Prostate gland (tissue), 2 donors: ENCODE results near the gene PROX2.

Source experiments
- CTCF ChIP-seq, 4 experiments: fragments of 200-600 bp in 2 of 4; fragments of 450-650 bp in 2 of 4; sonication (generic) in 2 of 4; IDR thresholded peaks; 1 replicate in 3 of 4; 2 replicates in 1 of 4; pipeline ENCODE4 v1.5.1; 2016 to 2019; ENCODE audit warnings: antibody characterized with exemption in 4 of 4, mild to moderate bottlenecking in 2 of 4, moderate library complexity in 2 of 4
- POLR2A ChIP-seq: fragments of 450-650 bp; IDR thresholded peaks from one replicate; pipeline ENCODE4 v1.6.1; 2016; ENCODE audit warnings: antibody characterized with exemption, mild to moderate bottlenecking
- POLR2AphosphoS5 ChIP-seq: sonication (generic); formaldehyde crosslinking; IDR thresholded peaks from one replicate; pipeline ENCODE4 v1.6.1; 2017; ENCODE audit warnings: antibody characterized with exemption

- TF ChIP-seq POLR2AphosphoS5 (no peak), CTCF (IDR thresholded peaks at IDR 0.05) (no peak), POLR2A (no peak)
Measured at GRCh38 chr14:74866708-74867389, 9.1 kb downstream of the PROX2 start.
